DMS79 (cell line): Measurements from ENCODE around the gene CCDC74A.
A peak's percentile ranks its signal among the peaks of the same experiment; 100 is the strongest.
"Not testable (repeated sequence)": the region's sequence is repeated elsewhere in the genome, so short reads cannot be mapped to it uniquely, and the experiment has no call there.

Source experiments
- DNase-seq: peaks from one replicate; lab custom pipeline; 2025; lab: John Stamatoyannopoulos, UW

CCDC74A gene

DNA sequence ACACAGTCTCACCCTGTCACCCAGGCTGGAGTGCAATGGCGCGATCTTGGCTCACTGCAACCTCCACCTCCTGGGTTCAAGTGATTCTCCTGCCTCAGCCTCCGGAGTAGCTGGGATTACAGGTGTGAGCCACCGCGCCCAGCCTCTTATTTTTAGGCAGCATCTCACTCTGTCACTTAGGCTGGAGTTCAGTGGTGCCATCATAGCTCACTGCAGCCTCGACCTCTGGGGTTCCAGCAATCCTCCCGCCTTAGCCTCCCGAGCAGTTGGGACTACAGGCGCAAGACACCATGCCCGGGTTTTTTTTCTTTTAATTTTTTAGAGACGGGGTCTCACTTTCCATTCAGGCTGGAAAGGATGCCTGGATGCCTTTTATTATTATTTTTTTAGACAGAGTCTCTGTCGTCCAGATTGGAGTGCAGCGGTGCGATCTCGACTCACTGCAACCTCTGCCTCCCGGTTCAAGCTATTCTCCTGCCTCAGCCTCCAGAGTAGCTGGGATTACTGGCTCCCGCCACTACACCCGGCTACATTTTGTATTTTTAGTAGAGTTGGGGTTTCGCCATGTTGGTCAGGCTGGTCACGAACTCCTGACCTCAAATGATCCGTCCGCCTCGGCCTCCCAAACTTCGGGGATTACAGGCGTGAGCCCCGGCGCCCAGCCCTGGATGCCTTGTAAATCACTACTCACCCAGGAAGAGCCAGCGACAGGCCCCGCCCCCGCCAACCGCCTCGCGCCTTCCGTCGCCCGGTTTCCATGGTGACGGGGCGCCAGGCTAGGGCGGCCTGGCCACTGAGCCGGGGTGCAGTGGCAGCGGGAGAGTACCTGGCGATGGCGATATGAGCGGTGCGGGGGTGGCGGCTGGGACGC is at the start of gene CCDC74A:
CCDC74A (plus strand) TSS at position 758 of the 871 bp plus-strand sequence; CDS start at position 841, 83 bp downstream.
- DNase-seq, result peak; percentile 50

DNA sequence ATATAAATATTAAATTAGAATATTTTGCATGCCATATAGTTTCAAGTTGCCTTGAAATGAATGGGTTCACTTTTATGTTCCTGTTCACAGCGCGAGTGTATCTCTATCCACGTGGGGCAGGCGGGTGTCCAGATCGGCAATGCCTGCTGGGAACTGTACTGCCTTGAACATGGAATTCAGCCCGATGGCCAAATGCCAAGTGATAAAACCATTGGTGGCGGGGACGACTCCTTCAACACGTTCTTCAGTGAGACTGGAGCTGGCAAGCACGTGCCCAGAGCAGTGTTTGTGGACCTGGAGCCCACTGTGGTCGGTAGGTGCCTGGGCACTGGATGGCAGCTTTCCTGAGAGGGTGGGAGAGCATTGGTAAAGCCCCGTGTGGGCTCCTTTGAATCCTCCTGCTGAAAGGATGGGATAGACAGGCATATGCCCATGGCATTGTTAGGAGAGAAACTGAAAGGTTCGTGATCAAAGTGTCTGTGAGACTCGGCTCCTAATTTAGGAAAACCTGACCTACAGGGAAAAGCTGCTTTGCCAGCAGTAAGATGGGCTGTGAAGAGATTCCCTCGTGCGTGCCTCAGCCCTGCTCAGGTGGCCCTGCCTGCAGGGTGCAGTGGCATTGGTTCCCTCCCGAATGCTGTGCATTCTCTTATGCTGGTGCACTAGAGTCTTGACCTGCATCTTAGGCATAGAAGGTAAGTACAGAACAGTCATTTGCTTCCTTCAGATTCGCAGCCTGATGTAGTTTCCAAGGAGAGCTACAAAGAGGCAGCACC is 49.4 kb upstream of the CCDC74A start:
- not testable (repeated sequence) for DNase-seq

DNA sequence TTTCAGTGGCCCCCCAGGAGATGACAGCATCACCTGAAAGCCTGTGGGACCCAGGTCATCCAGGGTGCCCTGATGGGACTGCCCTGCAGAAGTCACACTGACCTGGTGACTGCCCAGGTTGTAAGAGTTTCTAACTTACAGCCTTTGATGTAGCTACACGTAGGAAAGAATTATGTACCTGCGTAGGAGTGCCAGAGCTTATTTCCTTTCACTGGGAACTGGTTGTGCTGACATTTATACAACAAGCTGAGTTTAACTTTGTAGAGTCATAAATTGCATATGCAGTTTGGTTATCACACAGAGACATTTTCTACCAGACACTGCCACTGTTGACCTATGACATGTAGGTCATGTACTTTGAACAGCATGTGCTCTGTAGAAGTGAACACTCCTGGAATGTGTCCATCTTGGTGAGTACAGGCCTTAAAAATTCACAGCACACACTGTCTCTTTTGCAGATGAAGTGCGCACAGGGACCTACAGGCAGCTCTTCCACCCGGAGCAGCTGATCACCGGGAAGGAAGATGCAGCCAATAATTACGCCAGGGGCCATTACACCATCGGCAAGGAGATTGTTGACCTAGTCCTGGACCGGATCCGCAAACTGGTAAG is 48.7 kb upstream of the CCDC74A start:
- DNase-seq, result not testable (repeated sequence)

DNA sequence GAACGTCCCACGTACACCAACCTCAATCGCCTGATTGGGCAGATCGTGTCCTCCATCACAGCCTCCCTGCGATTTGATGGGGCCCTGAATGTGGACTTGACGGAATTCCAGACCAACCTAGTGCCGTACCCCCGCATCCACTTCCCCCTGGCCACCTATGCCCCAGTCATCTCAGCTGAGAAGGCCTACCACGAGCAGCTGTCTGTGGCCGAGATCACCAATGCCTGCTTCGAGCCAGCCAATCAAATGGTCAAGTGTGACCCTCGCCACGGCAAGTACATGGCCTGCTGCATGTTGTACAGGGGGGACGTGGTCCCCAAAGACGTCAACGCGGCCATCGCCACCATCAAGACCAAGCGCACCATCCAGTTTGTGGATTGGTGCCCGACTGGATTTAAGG is 47.3 kb upstream of the CCDC74A start:
- not testable (repeated sequence) for DNase-seq

DNA sequence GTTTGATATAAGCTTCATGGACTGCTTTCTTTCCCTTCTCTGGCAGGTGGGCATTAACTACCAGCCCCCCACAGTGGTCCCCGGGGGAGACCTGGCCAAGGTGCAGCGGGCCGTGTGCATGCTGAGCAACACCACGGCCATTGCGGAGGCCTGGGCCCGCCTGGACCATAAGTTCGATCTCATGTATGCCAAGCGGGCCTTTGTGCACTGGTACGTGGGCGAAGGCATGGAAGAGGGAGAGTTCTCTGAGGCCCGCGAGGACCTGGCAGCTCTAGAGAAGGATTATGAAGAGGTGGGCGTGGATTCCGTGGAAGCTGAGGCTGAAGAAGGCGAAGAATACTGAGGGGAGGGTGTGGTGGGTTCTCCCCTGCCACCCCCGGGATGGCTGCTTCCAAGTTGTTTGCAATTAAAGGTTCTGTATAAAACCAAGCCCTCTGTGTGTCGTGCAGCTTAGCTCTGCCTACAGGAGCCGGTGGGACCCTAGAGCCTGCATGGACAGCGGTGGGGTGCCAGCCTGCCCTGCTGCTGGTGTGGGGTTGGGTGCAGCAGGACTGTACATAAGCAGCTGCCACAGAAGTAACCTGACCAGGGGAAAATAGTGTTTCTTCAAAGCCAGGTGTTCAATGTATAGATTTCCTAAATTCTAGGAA is 45.1 kb upstream of the CCDC74A start:
- not testable (repeated sequence) for DNase-seq

DNA sequence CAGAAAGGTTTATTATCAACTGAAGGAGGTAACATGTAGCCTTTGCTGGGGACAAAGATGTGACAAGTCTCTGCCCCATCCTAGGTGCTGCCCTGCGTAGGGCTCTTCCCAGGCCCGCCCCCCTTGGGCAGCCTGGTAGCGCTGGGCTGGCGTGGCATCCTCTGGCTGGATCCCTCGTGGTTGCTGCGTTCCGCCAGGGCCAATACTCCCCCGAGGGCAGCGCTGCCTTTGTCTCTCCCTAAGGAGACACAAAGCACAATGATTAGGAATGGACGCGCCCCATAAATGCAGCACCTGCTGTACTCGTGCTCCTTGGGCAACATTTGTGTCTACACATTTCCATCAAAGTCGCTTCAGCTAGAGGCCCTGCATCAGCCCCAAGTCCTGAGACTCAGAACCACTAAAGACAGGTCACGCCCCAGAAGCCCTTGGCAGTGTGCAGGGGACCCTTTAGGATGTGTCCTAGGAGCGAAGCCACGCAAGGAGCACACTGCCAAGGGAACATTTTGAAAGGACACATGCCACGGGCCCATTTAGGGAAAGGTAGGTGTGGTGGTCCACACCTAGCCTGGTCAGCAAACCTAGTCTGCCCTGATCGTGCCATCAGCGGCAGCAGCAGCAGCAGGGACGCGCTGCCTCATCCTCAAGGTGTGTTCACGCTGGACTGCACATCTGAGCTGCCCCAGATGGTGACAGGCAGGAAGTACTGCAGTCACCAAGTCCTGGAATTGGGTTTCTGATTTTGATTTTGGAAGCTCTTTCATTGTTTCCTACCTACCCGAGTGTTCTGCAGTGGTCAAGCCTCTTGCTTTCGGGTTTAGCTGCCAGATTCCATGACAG is 43.5 kb upstream of the CCDC74A start:
- DNase-seq, result not testable (repeated sequence)

DNA sequence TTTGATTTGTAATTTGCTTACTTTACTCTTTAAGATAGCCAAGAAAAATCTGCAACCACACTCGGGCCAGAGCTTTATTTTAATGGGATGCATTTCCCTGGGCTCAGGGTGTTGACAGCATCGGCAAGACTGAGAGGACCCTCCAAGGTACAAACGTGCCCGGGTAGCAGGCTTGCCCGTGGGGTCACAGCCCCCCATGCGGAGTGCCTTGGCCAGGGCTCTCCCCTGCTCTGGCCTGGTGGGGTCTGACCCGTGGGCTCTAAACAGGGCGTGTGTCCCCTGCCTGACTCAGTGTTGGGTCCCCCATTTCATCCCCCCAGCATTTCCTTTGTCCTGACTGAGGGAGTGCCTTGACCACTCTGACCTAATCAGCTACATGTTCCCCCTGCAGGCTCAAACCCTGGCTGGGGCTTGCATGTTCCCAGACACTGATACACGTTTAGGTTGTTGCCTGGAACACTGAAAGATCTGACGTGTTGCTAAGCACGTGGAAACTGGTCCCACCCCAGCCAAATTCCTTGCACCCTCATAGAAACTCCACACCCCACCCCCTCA is 42.7 kb upstream of the CCDC74A start:
- not testable (repeated sequence) for DNase-seq

DNA sequence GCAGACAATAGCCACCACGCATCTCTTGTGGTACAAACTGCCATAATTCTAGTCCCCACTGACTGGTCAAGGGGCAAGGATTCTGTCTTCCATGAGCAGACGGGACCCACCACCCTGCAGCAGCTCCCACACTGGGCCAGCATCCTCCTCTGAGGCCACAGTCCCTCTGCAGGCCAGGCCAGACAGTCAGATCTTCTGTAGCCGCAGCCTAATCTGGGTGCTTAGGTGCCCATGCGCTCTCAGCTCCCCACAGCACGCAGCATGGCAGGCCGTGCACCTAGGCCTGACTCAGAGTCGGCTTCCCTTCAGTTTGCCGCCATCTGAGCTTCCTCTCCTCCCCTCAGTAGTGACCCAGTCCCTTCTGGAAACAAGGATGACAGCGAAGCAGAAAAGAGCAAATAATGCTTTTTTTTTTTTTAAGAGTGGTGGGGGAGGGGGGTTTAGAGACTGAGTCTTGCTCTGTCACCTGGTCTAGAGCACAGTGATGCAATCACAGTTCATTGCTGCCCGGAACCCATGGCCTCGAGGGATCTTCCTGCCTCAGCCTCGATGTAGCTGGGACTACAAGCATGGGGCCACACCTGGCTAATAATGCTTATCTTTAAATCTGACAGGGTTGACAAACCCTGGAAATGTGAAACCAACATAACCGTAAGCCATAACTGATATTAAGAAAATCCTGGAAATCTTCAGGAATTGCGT is 41.3 kb upstream of the CCDC74A start:
- DNase-seq, result not testable (repeated sequence)

DNA sequence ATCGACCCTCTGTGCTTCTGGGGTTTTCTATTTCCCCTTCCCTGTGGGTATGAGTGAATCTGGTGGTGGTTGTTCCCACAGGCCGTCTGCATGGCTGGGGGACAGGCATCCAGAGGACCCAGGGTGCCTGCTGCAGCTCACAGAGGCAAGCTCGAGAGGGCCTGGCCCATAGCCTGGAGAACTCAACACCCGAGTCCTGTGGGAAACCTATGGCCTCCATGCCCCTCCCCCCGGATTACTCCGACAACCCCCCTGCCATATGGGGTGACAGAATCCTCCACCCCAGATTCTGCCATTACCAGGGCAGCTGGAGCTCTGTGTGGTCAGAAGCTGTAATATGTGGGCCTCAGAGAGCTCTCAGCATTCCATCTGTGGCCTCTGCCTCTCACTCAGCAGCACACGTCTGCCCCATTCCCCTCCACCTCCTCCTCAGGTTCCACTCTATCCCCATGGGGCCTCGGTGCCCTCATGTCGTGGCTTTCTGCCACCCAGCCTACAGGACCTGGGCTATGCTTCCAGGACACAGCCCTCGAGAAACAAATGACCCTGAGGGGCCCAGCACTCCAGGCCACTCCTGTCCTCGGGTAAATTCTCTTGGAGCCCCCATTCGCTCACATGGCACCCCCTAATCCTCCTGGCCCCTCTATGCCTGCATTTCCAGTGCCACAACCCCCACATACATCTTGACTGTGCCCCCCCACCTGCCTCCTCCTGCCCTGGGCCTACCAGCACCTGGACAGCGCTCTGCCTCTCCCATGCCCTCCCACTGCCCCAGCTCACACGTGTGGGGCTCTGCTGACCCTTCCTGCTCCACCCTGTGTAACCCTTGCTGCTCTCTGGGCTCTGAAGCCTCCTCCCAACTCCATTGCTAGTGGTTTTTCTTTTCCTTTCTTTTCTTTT is 39.1 kb upstream of the CCDC74A start:
- peak; percentile 56 for DNase-seq

DNA sequence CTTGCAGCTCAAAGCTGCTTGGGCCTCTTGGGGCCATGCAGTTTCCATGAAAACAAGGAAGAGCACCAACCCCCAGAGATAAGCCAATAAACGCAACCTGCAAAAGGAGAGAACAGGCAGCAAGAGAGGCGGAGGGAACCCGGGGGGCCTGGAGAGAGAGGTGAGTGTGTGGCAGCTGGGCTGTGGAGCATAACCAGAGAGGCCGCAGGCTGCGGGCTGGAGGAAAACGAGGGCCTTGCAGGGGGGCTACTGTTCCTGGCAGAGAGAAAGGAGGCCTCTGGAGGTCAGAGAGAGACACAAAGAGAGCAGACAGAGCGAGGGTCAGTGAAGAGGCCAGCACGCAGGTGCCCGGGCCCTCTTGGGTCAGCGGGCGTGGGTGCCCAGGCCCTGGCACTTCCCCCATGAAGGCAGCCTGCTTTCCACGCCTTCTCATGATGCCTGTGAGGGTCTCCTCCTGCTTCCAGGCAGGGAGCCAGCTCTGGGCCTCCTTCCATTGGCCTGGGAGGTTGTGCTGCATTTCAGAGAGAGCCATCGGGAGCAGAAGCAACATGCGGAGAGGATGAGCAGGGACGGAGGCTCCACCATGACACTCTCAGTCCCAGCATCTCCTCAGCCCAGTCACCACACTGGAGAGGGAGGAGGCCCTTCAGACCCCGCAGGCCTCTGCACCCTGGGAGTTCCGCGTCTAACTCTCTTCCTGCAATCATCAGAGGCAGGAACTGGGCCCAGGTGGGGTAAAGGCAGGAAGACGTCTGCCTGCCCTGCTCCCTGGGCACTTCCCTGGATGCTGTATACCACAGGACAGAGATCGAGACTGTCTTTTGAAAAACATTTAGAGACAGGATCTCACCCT is 36.8 kb upstream of the CCDC74A start:
- DNase-seq, result peak; percentile 17

DNA sequence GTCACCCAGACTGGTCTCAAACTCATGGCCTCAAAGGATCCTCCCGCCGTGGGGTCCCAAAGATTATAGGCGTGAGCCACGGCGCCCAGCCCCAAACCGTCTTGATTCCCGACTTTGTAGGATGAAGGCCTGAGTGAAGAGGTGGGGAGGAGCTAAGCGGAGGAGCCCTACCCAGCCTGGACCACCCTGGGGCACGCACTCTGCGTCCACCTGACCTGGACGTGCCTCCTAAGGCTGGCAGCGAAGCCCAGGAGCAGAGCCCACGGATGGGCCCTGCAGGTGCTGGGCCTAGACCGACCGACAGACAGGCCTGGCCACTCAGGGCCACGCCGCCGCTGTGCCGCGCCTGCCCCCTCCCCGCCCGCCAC is 36.2 kb upstream of the CCDC74A start:
- DNase-seq, result peak; percentile 30

DNA sequence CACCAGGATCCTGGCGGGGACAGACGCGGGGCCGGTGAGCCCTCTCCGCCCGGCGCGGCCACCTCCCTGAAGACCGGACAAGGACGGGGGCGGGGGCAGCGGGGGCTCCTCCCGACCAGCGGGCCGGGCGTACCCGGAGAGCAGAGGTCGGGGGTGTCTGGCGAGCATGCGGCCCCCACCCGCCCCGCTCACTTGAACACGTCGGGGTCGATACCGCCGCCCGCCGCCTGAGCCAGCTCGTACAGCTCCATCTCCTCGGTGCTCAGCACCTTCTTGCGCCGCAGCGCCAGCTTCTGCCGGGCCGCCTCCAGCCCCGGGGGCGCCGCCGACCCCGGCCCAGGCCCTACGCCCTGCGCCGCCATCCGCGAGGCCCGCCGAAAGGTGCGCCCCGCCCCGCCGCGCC is 35.7 kb upstream of the CCDC74A start, which contains the start of gene MZT2A:
MZT2A (minus strand) TSS at position 383 of the 403 bp plus-strand sequence; CDS start at position 362, 21 bp downstream.
- DNase-seq, result not testable (repeated sequence)

DNA sequence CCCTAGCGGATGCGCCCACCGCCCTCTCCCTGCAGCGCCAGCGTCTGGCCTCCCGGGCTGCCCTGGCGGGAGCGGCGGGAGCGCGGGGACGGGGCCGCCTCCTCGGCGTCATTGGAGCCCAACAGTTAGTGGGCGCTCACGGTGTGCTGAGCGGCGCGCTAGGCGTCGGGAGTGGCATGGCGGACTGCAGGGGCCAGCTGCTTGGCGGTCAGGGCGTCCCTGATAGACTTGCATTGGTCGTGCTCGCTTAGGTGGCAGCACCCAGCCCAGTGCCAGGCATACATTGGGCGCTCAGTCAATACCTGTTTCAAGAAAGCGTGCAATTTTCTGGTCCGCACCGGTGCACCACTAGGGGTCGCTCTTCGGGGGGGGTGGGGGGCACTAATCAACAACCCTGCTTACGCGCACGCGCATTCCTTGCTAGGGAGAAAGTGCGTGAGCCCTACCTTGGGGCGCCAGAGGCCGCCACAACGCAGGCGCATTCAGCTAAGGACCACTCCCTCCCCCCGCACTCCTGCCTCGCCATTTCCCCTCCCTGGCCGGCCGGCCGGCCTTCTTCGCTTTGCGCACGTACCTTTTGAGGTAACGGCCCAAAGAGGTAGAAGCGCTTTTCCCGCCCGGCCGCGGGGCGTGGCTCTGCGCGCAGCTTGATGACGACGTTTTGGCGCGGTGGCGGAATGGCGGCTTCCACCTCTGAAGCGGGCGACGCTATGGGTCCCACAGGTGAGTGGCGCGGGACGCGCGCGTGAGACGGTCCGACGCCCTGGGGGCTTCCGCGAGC is 35.1 kb upstream of the CCDC74A start:
- DNase-seq, result peak; percentile 94

DNA sequence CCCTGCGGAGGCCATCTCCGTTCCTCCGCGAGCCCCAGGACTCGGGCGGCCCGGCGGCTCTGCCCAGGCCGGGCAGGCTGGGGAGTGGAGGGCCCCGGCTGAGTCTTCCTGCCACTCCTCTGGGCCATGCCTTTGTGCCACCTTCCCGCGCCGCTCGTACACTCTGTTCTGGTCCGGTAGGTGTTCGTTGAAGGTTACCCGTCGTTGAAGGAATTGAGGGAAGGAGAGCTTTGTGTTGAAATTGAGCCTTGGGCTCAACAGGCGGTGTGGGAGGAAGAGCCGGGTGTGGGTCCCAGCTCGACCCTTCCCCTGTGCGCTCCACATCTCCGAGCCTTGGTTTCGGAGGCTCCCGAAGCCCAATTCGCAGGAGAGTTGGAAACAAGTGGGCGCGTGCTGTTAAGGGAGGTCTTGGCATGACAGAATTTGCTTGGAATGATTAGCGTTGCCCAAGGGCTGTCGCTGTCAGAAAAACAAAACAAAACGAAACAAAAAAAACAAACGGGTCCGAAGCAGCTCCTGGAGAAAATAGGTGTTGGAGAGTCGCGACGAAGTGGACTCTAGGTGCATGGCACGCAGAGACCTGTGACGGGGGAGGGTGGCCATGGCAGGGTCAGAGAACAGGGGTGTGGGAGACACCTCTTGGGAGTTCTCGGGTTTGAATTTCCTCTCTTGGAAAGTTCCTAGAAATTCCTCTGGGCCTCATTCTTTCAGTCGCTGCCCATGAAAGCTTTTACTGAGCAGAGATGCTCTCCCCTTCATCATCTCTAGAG is 34.3 kb upstream of the CCDC74A start:
- no peak for DNase-seq

DNA sequence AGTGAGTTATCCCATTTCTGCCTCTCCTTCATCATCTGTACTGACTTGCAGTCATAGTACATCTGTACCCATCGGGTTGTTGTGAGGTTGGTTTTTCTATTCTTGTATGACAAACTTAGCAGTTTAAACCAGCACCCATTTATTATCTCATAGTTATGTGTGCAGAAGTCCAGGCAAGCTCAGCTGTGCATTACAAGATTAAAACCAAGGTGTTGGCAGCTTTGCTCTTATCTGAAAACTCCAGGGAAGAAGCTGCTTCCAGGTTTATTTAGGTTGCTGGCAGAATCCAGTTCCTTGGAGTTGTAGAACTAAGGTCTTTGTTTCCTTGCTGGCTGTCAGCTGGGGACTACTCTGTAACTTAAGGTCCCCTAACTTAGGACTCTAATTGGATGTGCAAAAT is 32.2 kb upstream of the CCDC74A start:
- DNase-seq, result not testable (repeated sequence)

DNA sequence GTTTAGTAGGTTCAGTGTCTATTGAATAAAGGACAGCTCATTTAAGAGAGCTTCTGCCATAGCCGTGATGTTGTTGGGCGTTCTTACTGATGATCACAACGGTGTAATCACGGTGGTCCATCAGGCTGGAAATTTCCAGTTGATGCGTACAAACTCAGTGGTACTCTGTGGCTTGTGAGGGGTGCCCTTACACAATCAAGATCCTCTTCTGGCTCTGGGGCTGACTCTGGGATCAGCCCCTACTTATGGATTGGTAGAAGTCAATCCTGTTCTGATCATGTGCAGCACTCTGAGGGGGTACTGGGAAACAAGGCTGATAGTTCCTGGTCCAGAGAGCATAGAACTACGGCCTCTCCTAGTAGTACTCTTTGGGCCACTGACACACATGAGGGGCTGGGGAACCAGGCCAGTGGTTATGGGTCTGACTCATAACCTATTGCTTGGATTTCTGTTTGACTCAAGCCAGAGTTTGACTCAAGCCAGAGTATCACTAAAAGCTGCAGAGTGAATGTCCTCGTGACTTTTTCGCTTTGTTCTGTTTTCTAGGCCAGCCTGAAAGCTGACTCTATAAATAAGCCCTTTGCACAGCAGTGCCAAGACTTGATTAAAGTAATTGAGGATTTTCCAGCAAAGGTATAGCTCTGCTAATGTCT is 29.2 kb upstream of the CCDC74A start:
- DNase-seq, result not testable (repeated sequence)
